Neural cell (in vitro differentiated cells): Measurements from ENCODE around the gene RFC5. TPM values are rescaled to one million over a fixed set of nuclear protein-coding genes. Genes with fewer than 3 reads are reported as not detected.
"Not testable (repeated sequence)": the region's sequence is repeated elsewhere in the genome, so short reads cannot be mapped to it uniquely, and the experiment has no call there.

Experiments
- H2AFZ ChIP-seq: fragments of 200-600, 300-800 bp; sonication (generic), shearing (Covaris generic); 2 replicates; pipeline ENCODE4 v1.6.0; 2014; ENCODE audit warnings: low read depth, mild to moderate bottlenecking, antibody characterized with exemption, low read length, moderate library complexity
- H3F3A ChIP-seq: fragments of 200-600 bp; shearing (Covaris generic); 2 replicates; pipeline ENCODE4 v1.6.1; 2016; ENCODE audit warnings: mild to moderate bottlenecking, moderate library complexity, mixed read lengths, antibody characterized with exemption, low read length; ENCODE audit not compliant: insufficient read depth, poor library complexity, severe bottlenecking
- H3K27ac ChIP-seq: fragments of 200-600, 300-800 bp; sonication (generic), shearing (Covaris generic); 2 replicates; pipeline ENCODE4 v1.5.1; 2014; ENCODE audit warnings: mild to moderate bottlenecking, low read length, moderate library complexity
- H3K27me3 ChIP-seq: fragments of 300-800, 200-600 bp; sonication (generic), shearing (Covaris generic); 2 replicates; pipeline ENCODE4 v1.6.0; 2014; ENCODE audit warnings: mild to moderate bottlenecking, low read depth, low read length, moderate library complexity; ENCODE audit not compliant: insufficient read depth
- H3K36me3 ChIP-seq: fragments of 300-800, 200-600 bp; sonication (generic), shearing (Covaris generic); 2 replicates; pipeline ENCODE4 v1.5.1; 2014; ENCODE audit warnings: mild to moderate bottlenecking, antibody characterized with exemption, low read length, moderate library complexity; ENCODE audit not compliant: insufficient read depth
- H3K4me2 ChIP-seq: fragments of 300-800, 200-600 bp; sonication (generic), shearing (Covaris generic); 2 replicates; pipeline ENCODE4 v1.6.0; 2014; ENCODE audit warnings: mild to moderate bottlenecking, low read length
- H3K4me3 ChIP-seq: fragments of 300-800, 200-600 bp; sonication (generic), shearing (Covaris generic); 2 replicates; pipeline ENCODE4 v1.5.1; 2014; ENCODE audit warnings: mild to moderate bottlenecking, low read length, moderate library complexity
- H3K79me2 ChIP-seq: fragments of 200-600 bp; shearing (Covaris generic); replicated peaks from 2 replicates; pipeline ENCODE4 v1.6.0; 2014; ENCODE audit warnings: mild to moderate bottlenecking, low read length, moderate library complexity; ENCODE audit not compliant: insufficient read depth
- H3K9ac ChIP-seq: fragments of 300-800, 200-600 bp; sonication (generic), shearing (Covaris generic); 2 replicates; pipeline ENCODE4 v1.6.1; 2016; ENCODE audit warnings: mild to moderate bottlenecking, low read length, mixed read lengths
- H3K9me2 ChIP-seq: fragments of 200-600 bp; shearing (Covaris generic); 2 replicates; pipeline ENCODE4 v1.6.1; 2016; ENCODE audit warnings: mild to moderate bottlenecking, low read length, mixed read lengths; ENCODE audit not compliant: insufficient read depth
- H3K9me3 ChIP-seq: fragments of 200-600, 300-800 bp; sonication (generic), shearing (Covaris generic); 2 replicates; pipeline ENCODE4 v1.6.1; 2016; ENCODE audit warnings: mild to moderate bottlenecking, mixed run types, low read length, moderate library complexity, mixed read lengths
- H4K20me1 ChIP-seq: fragments of 200-600 bp; shearing (Covaris generic); 2 replicates; pipeline ENCODE4 v1.6.1; 2016; ENCODE audit warnings: mild to moderate bottlenecking, mixed run types; ENCODE audit not compliant: insufficient read depth
- CTCF ChIP-seq: fragments of 450-650 bp; IDR thresholded peaks from 2 replicates; pipeline ENCODE4 v1.5.1; 2014; ENCODE audit warnings: antibody characterized with exemption, mild to moderate bottlenecking, moderate library complexity; ENCODE audit not compliant: poor library complexity, severe bottlenecking
- EP300 ChIP-seq: fragments of 450-650 bp; conservative IDR thresholded peaks from 2 replicates; pipeline ENCODE4 v1.6.1; 2014; ENCODE audit warnings: antibody characterized with exemption, mild to moderate bottlenecking, moderate library complexity; ENCODE audit not compliant: poor library complexity, severe bottlenecking
- EZH2 ChIP-seq: fragments of 200-600, 300-800 bp; shearing (Covaris generic), sonication (generic); IDR thresholded peaks from 2 replicates; pipeline ENCODE4 v1.6.1; 2014; ENCODE audit warnings: antibody characterized with exemption, low read length, borderline replicate concordance, mild to moderate bottlenecking; ENCODE audit not compliant: insufficient read depth, poor library complexity, severe bottlenecking
- MXI1 ChIP-seq: fragments of 450-650 bp; conservative IDR thresholded peaks from 2 replicates; pipeline ENCODE4 v1.6.1; 2014; ENCODE audit warnings: antibody characterized with exemption, mild to moderate bottlenecking; ENCODE audit not compliant: poor library complexity, severe bottlenecking
- POLR2AphosphoS5 ChIP-seq: IDR thresholded peaks from 2 replicates; pipeline ENCODE4 v1.6.1; 2012
- RAD21 ChIP-seq: fragments of 450-650 bp; conservative IDR thresholded peaks from 2 replicates; pipeline ENCODE4 v1.6.1; 2014; ENCODE audit warnings: antibody characterized with exemption, mild to moderate bottlenecking, moderate library complexity
- REST ChIP-seq: IDR thresholded peaks from 2 replicates; pipeline ENCODE4 v1.6.1; 2012; ENCODE audit warnings: borderline replicate concordance
- SMC3 ChIP-seq: fragments of 450-650 bp; conservative IDR thresholded peaks from 2 replicates; pipeline ENCODE4 v1.6.1; 2014; ENCODE audit warnings: antibody characterized with exemption, mild to moderate bottlenecking, moderate library complexity; ENCODE audit not compliant: poor library complexity
- TAF1 ChIP-seq: IDR thresholded peaks from 2 replicates; pipeline ENCODE4 v1.6.1; 2012; ENCODE audit warnings: low read depth
- polyA plus RNA-seq: library from polyadenylated mRNA; depleted of rRNA; stranded (reverse); fragments of >200 nt; gene quantifications from 2 replicates; pipeline ENCODE4 v1.2.3, GENCODE V29; 2014

The RFC5 gene
- polyA plus RNA-seq, 1 donor from 2014 or later = 39.4 TPM

GRCh38 chr12:118017926-118018325 lies 1.4 kb downstream of the RFC5 start:
- no peaks in the 10 kb centered on the region for H3K27me3 ChIP-seq
- no peaks in the 10 kb centered on the region for H3K9me3 ChIP-seq
- no peak overlapping the region for H2AFZ ChIP-seq
- no peaks in the 10 kb centered on the region for H3K36me3 ChIP-seq
- TF ChIP-seq MXI1 (no peak), EP300 (no peak), EZH2 (no peak), POLR2AphosphoS5 (no peak), TAF1 (no peak), RAD21 (no peak), REST (no peak), SMC3 (no peak), CTCF (no peak)
- no peaks in the 10 kb centered on the region for H3K9me2 ChIP-seq
- H3K4me3 ChIP-seq = peak overlapping the region; percentile 96
- H4K20me1 ChIP-seq = no peaks in the 10 kb centered on the region
- no peak overlapping the region for H3K9ac ChIP-seq
- no peaks in the 10 kb centered on the region for H3F3A ChIP-seq
- no peak overlapping the region for H3K27ac ChIP-seq
- no peak overlapping the region for H3K4me2 ChIP-seq
- H3K79me2 ChIP-seq = peaks cover 15% of the 10 kb centered on the region

GRCh38 chr12:118020036-118020435 lies 3.5 kb downstream of the RFC5 start:
- H3K4me2 ChIP-seq = no peak overlapping the region
- H3K9me3 ChIP-seq = no peaks in the 10 kb centered on the region
- H3F3A ChIP-seq = no peaks in the 10 kb centered on the region
- H2AFZ ChIP-seq = no peak overlapping the region
- H3K9me2 ChIP-seq = no peaks in the 10 kb centered on the region
- H3K79me2 ChIP-seq = peaks cover 15% of the 10 kb centered on the region
- no peaks in the 10 kb centered on the region for H3K36me3 ChIP-seq
- H3K27ac ChIP-seq = no peak overlapping the region
- no peak overlapping the region for H3K9ac ChIP-seq
- H3K27me3 ChIP-seq = no peaks in the 10 kb centered on the region
- TF ChIP-seq EP300 = no peak
- TF ChIP-seq POLR2AphosphoS5 = no peak
- TF ChIP-seq CTCF = no peak
- no peak for TF ChIP-seq REST
- no peak for TF ChIP-seq EZH2
- no peak for TF ChIP-seq TAF1
- TF ChIP-seq MXI1 = no peak
- TF ChIP-seq SMC3 = no peak
- no peak for TF ChIP-seq RAD21
- H4K20me1 ChIP-seq = no peaks in the 10 kb centered on the region
- no peak overlapping the region for H3K4me3 ChIP-seq

GRCh38 chr12:118022097-118022727 lies 5.7 kb downstream of the RFC5 start:
- H3K79me2 ChIP-seq = peaks cover 10% of the 10 kb centered on the region
- not testable (repeated sequence) for H3K36me3 ChIP-seq, H3K9me2 ChIP-seq, H3K4me3 ChIP-seq, H3F3A ChIP-seq, H3K4me2 ChIP-seq, H3K27ac ChIP-seq, H4K20me1 ChIP-seq, H2AFZ ChIP-seq, H3K27me3 ChIP-seq, H3K9me3 ChIP-seq, H3K9ac ChIP-seq
